HUES64 (cell line): Measurements from ENCODE around the gene PEX10.

Source experiments
- H3K27ac ChIP-seq: 2 replicates; pipeline ENCODE4 v1.7.0; 2013; ENCODE audit warnings: low read depth, low read length, inconsistent platforms
- H3K27me3 ChIP-seq: 2 replicates; pipeline ENCODE4 v1.6.1; 2013; ENCODE audit warnings: mild to moderate bottlenecking, low read length; ENCODE audit not compliant: insufficient read depth
- H3K36me3 ChIP-seq: 2 replicates; pipeline ENCODE4 v1.6.1; 2013; ENCODE audit warnings: mild to moderate bottlenecking, low read length; ENCODE audit not compliant: insufficient read depth
- H3K4me1 ChIP-seq: 2 replicates; pipeline ENCODE4 v1.6.1; 2013; ENCODE audit warnings: mild to moderate bottlenecking, low read length, moderate library complexity; ENCODE audit not compliant: insufficient read depth
- H3K4me3 ChIP-seq: 2 replicates; pipeline ENCODE4 v1.5.1; 2013; ENCODE audit warnings: mild to moderate bottlenecking, low read length, moderate library complexity
- H3K9ac ChIP-seq: 2 replicates; pipeline ENCODE4 v1.6.1; 2013; ENCODE audit warnings: mild to moderate bottlenecking, low read depth, low read length
- H3K9me3 ChIP-seq: 2 replicates; pipeline ENCODE4 v1.6.1; 2013; ENCODE audit warnings: low read depth, low read length; ENCODE audit not compliant: insufficient read depth
- WGBS: fragments of 150-250, 120-280 bp; methylation state at CpG from one replicate; pipeline ENCODE4 v1.1.7; 2013; ENCODE audit warnings: missing lambda C conversion rate; 5-methylcytosine and 5-hydroxymethylcytosine counted together

Gene PEX10

GRCh38 chr1:2372551-2373490 lies 39.5 kb downstream of the PEX10 start:
- no peaks in the 10 kb centered on the region for H3K27me3 ChIP-seq
- no peaks in the 10 kb centered on the region for H3K36me3 ChIP-seq
- 94% methylated on average over 36 of the region's 36 CpGs for WGBS
- H3K4me3 ChIP-seq, result no peak overlapping the region
- no peak overlapping the region for H3K27ac ChIP-seq
- H3K9me3 ChIP-seq, result no peaks in the 10 kb centered on the region
- no peaks in the 10 kb centered on the region for H3K4me1 ChIP-seq
- no peak overlapping the region for H3K9ac ChIP-seq

- Histone ChIP-seq H3K36me3 (no peaks in the 10 kb centered on the region), H3K4me1 (no peaks in the 10 kb centered on the region), H3K27me3 (no peaks in the 10 kb centered on the region), H3K4me3 (no peak overlapping the region), H3K9me3 (peaks cover 5% of the 10 kb centered on the region; the same call in 1 of the 2 replicates), H3K9ac (no peak overlapping the region), H3K27ac (no peak overlapping the region)
- WGBS, result 94% methylated on average over 7 of the region's 8 CpGs
Observed at GRCh38 chr1:2368053-2368744, 44.2 kb downstream of the PEX10 start.

- Histone ChIP-seq H3K27me3 (no peaks in the 10 kb centered on the region), H3K27ac (no peak overlapping the region)
- 100% methylated on average over 2 of the region's 2 CpGs for WGBS
Observed at GRCh38 chr1:2363847-2364513, 48.4 kb downstream of the PEX10 start.

GRCh38 chr1:2360588-2361364 lies 51.6 kb downstream of the PEX10 start:
- Histone ChIP-seq H3K36me3 (no peaks in the 10 kb centered on the region), H3K9me3 (peaks cover 5% of the 10 kb centered on the region; the same call in 1 of the 2 replicates), H3K4me1 (no peaks in the 10 kb centered on the region), H3K27ac (no peak overlapping the region), H3K27me3 (no peaks in the 10 kb centered on the region), H3K4me3 (no peak overlapping the region), H3K9ac (no peak overlapping the region)
- WGBS, result 94% methylated on average over 11 of the region's 11 CpGs

More at GRCh38 chr1:2363847-2364513, 48.4 kb downstream of the PEX10 start:
- Histone ChIP-seq H3K9ac (no peak overlapping the region), H3K4me3 (no peak overlapping the region), H3K4me1 (no peaks in the 10 kb centered on the region), H3K36me3 (no peaks in the 10 kb centered on the region), H3K9me3 (peaks cover 5% of the 10 kb centered on the region; the same call in 1 of the 2 replicates)

GRCh38 chr1:2358651-2359640 lies 53.4 kb downstream of the PEX10 start:
- H3K4me3 ChIP-seq, result no peak overlapping the region
- peaks cover 2% of the 10 kb centered on the region; the same call in 1 of the 2 replicates for H3K9me3 ChIP-seq
- H3K27me3 ChIP-seq, result no peaks in the 10 kb centered on the region
- H3K9ac ChIP-seq, result no peak overlapping the region
- no peak overlapping the region for H3K27ac ChIP-seq
- 89% methylated on average over 24 of the region's 24 CpGs for WGBS
- no peaks in the 10 kb centered on the region for H3K4me1 ChIP-seq
- H3K36me3 ChIP-seq, result no peaks in the 10 kb centered on the region

- H3K9me3 ChIP-seq, result no peaks in the 10 kb centered on the region
- H3K4me1 ChIP-seq, result no peaks in the 10 kb centered on the region
- WGBS, result 90% methylated on average over 13 of the region's 13 CpGs
- H3K27me3 ChIP-seq, result no peaks in the 10 kb centered on the region
- H3K4me3 ChIP-seq, result no peak overlapping the region
- H3K36me3 ChIP-seq, result no peaks in the 10 kb centered on the region
- H3K27ac ChIP-seq, result no peak overlapping the region
- no peak overlapping the region for H3K9ac ChIP-seq
Observed at GRCh38 chr1:2358072-2358471, 54.3 kb downstream of the PEX10 start.

GRCh38 chr1:2356911-2357845 lies 55.2 kb downstream of the PEX10 start:
- Histone ChIP-seq H3K36me3 (no peaks in the 10 kb centered on the region), H3K27me3 (no peaks in the 10 kb centered on the region), H3K27ac (no peak overlapping the region), H3K9ac (no peak overlapping the region), H3K4me1 (no peaks in the 10 kb centered on the region), H3K4me3 (no peak overlapping the region), H3K9me3 (no peaks in the 10 kb centered on the region)
- WGBS, result 92% methylated on average over 37 of the region's 37 CpGs

GRCh38 chr1:2356401-2356800 lies 56.0 kb downstream of the PEX10 start:
- Histone ChIP-seq H3K27me3 (no peaks in the 10 kb centered on the region), H3K4me3 (no peak overlapping the region), H3K4me1 (no peaks in the 10 kb centered on the region), H3K36me3 (no peaks in the 10 kb centered on the region), H3K9ac (no peak overlapping the region), H3K9me3 (no peaks in the 10 kb centered on the region), H3K27ac (no peak overlapping the region)
- 95% methylated on average over 15 of the region's 15 CpGs for WGBS
